PC-3 (cell line): Measurements from ENCODE around the gene HORMAD1. TPM values are rescaled to one million over a fixed set of nuclear protein-coding genes. Genes with fewer than 3 reads are reported as not detected.
A peak's percentile ranks its signal among the peaks of the same experiment; 100 is the strongest.

Experiments
- ATAC-seq: fragments of 200-7000 bp; cut with Tn5 transposase; 2 replicates; pipeline ENCODE4 v1.9.1; 2020; ENCODE audit warnings: mild to moderate bottlenecking, moderate library complexity
- BruUV-seq: library from RNA; stranded (reverse); fragments of 400-500 nt; replicated peaks from 2 replicates; lab custom pipeline; 2021; lab: Mats Ljungman, UMichigan
- CTCF ChIA-PET: fragments of 300-600 bp; sonication (Branson Sonifier 250); formaldehyde crosslinking; loops from one replicate; lab custom pipeline; 2022; ENCODE audit warnings: antibody characterized with exemption; lab: Charles Lee
- POLR2A ChIA-PET: fragments of 300-600 bp; sonication (Branson Sonifier 250); formaldehyde crosslinking; loops from one replicate; lab custom pipeline; 2022; ENCODE audit warnings: antibody characterized with exemption; ENCODE audit not compliant: unreplicated experiment; lab: Charles Lee
- DNase-seq: peaks from one replicate; pipeline ENCODE4 v3.0.0-alpha.2; 2015
- H2AFZ ChIP-seq: fragments of 300-600 bp; sonication (generic); 2 replicates; pipeline ENCODE4 v1.6.0; 2016; ENCODE audit warnings: antibody characterized with exemption, low read length
- H3F3A ChIP-seq: fragments of 300-600 bp; sonication (generic); one replicate; pipeline ENCODE4 v1.6.0; 2017; ENCODE audit warnings: antibody characterized with exemption, low read length, control low read depth, mild to moderate bottlenecking; ENCODE audit not compliant: unreplicated experiment
- H3K27ac ChIP-seq: fragments of 300-600 bp; sonication (generic); 2 replicates; pipeline ENCODE4 v1.5.1; 2016; ENCODE audit warnings: mild to moderate bottlenecking, low read length
- H3K27me3 ChIP-seq: fragments of 300-600 bp; sonication (generic); 2 replicates; pipeline ENCODE4 v1.6.1; 2016; ENCODE audit warnings: low read length, mixed read lengths
- H3K36me3 ChIP-seq: fragments of 300-600 bp; sonication (generic); 2 replicates; pipeline ENCODE4 v1.6.1; 2016; ENCODE audit warnings: low read depth, mixed run types, low read length, mixed read lengths
- H3K4me1 ChIP-seq: fragments of 300-600 bp; sonication (generic); 2 replicates; pipeline ENCODE4 v1.5.1; 2016; ENCODE audit warnings: low read length; ENCODE audit not compliant: insufficient read depth
- H3K4me2 ChIP-seq: fragments of 300-600 bp; sonication (generic); 2 replicates; pipeline ENCODE4 v1.6.0; 2016; ENCODE audit warnings: low read length
- H3K4me3 ChIP-seq: fragments of 300-600 bp; sonication (generic); 2 replicates; pipeline ENCODE4 v1.5.1; 2016; ENCODE audit warnings: mild to moderate bottlenecking, low read length, mixed read lengths
- H3K79me2 ChIP-seq: fragments of 300-600 bp; sonication (generic); 2 replicates; pipeline ENCODE4 v1.6.1; 2017; ENCODE audit warnings: low read length, mixed read lengths
- H3K9ac ChIP-seq: fragments of 300-600 bp; sonication (generic); 2 replicates; pipeline ENCODE4 v1.6.0; 2016; ENCODE audit warnings: mild to moderate bottlenecking, low read length
- H3K9me2 ChIP-seq: fragments of 300-600 bp; sonication (generic); replicated peaks from 2 replicates; pipeline ENCODE4 v1.6.1; 2016; ENCODE audit warnings: mixed run types, low read length, mixed read lengths
- H3K9me3 ChIP-seq: fragments of 300-600 bp; sonication (generic); 2 replicates; pipeline ENCODE4 v1.6.1; 2016; ENCODE audit warnings: low read length, mixed read lengths
- H4K20me1 ChIP-seq: fragments of 300-600 bp; sonication (generic); 2 replicates; pipeline ENCODE4 v1.6.1; 2016; ENCODE audit warnings: low read length, mixed read lengths
- EZH2 ChIP-seq: fragments of 300-600 bp; sonication (generic); IDR thresholded peaks from one replicate; pipeline ENCODE4 v1.6.1; 2017; ENCODE audit warnings: antibody characterized with exemption, mild to moderate bottlenecking, low read length; ENCODE audit not compliant: unreplicated experiment
- EZH2phosphoT487 ChIP-seq: fragments of 300-600 bp; sonication (generic); IDR thresholded peaks from 2 replicates; pipeline ENCODE4 v1.6.1; 2018; ENCODE audit warnings: mild to moderate bottlenecking, antibody characterized with exemption, low read length, borderline replicate concordance
- intact Hi-C: fragments of 100-400 bp; cut with micrococcal nuclease; formaldehyde crosslinking; loops from 2 replicates; pipeline ENCODE4 v1.9.0; 2023
- total RNA-seq: library from RNA; depleted of rRNA; stranded (reverse); fragments of >200 nt; gene quantifications from 2 replicates; pipeline ENCODE4 v1.2.3, GENCODE V29; 2014
- TF ChIP-seq, protein P1 (sequence below): fragments of 300-600 bp; sonication (generic); conservative IDR thresholded peaks from 2 replicates; pipeline ENCODE4 v1.5.1; 2017; ENCODE audit warnings: antibody characterized with exemption, low read depth, mild to moderate bottlenecking, low read length

Gene HORMAD1
- total RNA-seq, 1 experiment from 2014 or later = not detected

DNA sequence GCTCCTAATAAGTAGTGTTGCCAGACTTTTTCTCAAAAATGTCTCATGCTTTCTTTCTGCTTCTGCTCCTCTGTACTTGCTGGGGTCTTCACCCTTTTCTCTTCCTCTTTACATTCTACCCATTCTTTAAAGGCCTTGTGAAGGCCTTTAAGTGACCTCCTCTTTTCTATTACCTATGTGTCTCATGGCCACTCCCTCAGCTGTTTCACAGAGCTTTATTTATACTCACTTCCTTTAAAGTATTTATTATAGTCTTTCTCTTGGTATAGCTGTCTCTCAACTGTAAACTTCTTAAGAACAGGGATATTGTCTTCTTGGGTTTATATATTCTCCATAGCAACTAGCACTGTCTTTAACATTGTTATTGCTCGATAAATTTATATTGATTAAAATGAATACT, 24.5 kb downstream of the HORMAD1 start:
- no peaks in the 10 kb centered on the region for H3K9me3 ChIP-seq
- ATAC-seq (no peak), DNase-seq (peak; percentile 13)
- H3K9ac ChIP-seq = peak overlapping the region; percentile 66
- no peaks in the 10 kb centered on the region for H3K27me3 ChIP-seq
- H3K4me1 ChIP-seq = peaks cover 28% of the 10 kb centered on the region
- H3K27ac ChIP-seq = no peak overlapping the region
- H3F3A ChIP-seq = peaks cover 7% of the 10 kb centered on the region
- CTCF ChIA-PET = no interaction called here
- H4K20me1 ChIP-seq = no peaks in the 10 kb centered on the region
- H2AFZ ChIP-seq = peak overlapping the region; percentile 42; the same call in 1 of the 2 replicates
- H3K9me2 ChIP-seq = no peaks in the 10 kb centered on the region
- H3K36me3 ChIP-seq = peaks cover 17% of the 10 kb centered on the region
- POLR2A ChIA-PET = interaction anchor here (0.5 to 0.7 kb wide), 2 partner anchors 10 to 27 kb away, joined by 3 to 4 read pairs; no protein-coding TSS in a partner anchor
- peak overlapping the region; percentile 96 for H3K4me2 ChIP-seq
- H3K4me3 ChIP-seq = peak overlapping the region; percentile 78
- intact Hi-C loops = loop anchor here (2.0 to 5.0 kb wide), 4 partner anchors 39 to 311 kb away; partner anchors contain the start of genes ENSA, MINDY1 and PRUNE1
- TF ChIP-seq, protein P1, sequence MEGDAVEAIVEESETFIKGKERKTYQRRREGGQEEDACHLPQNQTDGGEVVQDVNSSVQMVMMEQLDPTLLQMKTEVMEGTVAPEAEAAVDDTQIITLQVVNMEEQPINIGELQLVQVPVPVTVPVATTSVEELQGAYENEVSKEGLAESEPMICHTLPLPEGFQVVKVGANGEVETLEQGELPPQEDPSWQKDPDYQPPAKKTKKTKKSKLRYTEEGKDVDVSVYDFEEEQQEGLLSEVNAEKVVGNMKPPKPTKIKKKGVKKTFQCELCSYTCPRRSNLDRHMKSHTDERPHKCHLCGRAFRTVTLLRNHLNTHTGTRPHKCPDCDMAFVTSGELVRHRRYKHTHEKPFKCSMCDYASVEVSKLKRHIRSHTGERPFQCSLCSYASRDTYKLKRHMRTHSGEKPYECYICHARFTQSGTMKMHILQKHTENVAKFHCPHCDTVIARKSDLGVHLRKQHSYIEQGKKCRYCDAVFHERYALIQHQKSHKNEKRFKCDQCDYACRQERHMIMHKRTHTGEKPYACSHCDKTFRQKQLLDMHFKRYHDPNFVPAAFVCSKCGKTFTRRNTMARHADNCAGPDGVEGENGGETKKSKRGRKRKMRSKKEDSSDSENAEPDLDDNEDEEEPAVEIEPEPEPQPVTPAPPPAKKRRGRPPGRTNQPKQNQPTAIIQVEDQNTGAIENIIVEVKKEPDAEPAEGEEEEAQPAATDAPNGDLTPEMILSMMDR = no peak
- no peak for TF ChIP-seq EZH2
- TF ChIP-seq EZH2phosphoT487 = no peak
- peaks cover 28% of the 10 kb centered on the region for H3K79me2 ChIP-seq
- TSS peak; percentile 57 for BruUV-seq

DNA sequence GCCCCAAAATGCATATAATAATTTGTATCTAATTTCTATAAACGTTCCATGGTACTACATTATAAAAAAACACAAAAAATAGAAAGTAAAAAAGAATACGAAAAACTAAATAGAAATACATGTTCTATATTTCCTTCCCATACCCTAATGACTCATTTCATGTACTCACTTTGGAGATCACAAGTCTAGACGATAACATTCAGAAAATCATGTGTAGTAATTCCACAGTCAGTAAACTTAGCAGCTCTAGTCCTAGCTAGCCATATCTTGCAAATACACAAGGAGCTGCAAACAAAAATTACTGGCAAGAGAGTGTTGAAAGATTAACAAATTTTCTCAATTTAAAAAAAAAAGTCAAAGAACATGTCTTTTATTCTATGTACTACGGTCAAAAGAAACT, 25.1 kb downstream of the HORMAD1 start:
- Histone ChIP-seq H3K27me3 (no peaks in the 10 kb centered on the region), H3K4me3 (peak overlapping the region; percentile 78), H3K4me1 (peaks cover 28% of the 10 kb centered on the region), H3K9me2 (no peaks in the 10 kb centered on the region), H3K79me2 (peaks cover 28% of the 10 kb centered on the region), H3K9me3 (no peaks in the 10 kb centered on the region), H3K36me3 (peaks cover 17% of the 10 kb centered on the region), H3F3A (peaks cover 7% of the 10 kb centered on the region), H3K9ac (no peak overlapping the region), H2AFZ (no peak overlapping the region), H3K27ac (no peak overlapping the region), H3K4me2 (peak overlapping the region; percentile 96), H4K20me1 (no peaks in the 10 kb centered on the region)
- no peak for ATAC-seq
- ChIA-PET CTCF (no interaction called here), POLR2A (interaction anchor here (0.6 kb wide), 1 partner anchor 310 kb away, joined by 4 read pairs; no protein-coding TSS in a partner anchor)
- TF ChIP-seq EZH2 = no peak
- TF ChIP-seq, protein P1 = no peak
- no peak for TF ChIP-seq EZH2phosphoT487
- DNase-seq = peak; percentile 5
- no TSS peak for BruUV-seq
- intact Hi-C loops = loop anchor here (5.0 kb wide), 3 partner anchors 38 to 312 kb away; partner anchors contain the start of genes MINDY1 and PRUNE1

DNA sequence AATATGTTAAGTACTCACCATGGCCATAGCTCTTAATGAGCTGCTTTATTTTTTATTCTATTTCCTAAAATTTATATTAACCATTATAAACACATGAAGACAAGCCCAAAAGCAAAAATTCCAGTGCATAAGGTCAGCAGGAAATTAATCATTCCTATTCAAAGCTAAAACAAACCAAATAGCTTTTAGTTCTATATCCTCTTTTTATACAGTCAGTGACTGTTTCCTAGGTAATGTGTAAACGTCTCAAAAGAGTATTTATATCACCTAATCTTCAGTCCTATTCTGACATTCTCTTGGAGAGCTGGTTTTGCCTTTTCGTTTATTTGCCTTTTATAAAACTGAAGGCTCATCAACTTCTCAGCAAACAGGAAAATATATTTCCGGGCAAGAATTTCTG, 28.0 kb downstream of the HORMAD1 start:
- H3K9ac ChIP-seq = peak overlapping the region; percentile 24; the same call in 1 of the 2 replicates
- CTCF ChIA-PET = interaction anchor here (0.7 to 1.1 kb wide), 2 partner anchors 64 to 121 kb away, joined by 5 read pairs; partner anchors contain the start of gene ENSA
- H3K4me3 ChIP-seq = peak overlapping the region; percentile 1; the same call in 1 of the 2 replicates
- intact Hi-C loops = loop anchor here (1.0 to 2.0 kb wide), 2 partner anchors 24 to 230 kb away; no protein-coding TSS in a partner anchor
- peaks cover 28% of the 10 kb centered on the region for H3K79me2 ChIP-seq
- no peak overlapping the region for H2AFZ ChIP-seq
- H4K20me1 ChIP-seq = no peaks in the 10 kb centered on the region
- peaks cover 7% of the 10 kb centered on the region for H3F3A ChIP-seq
- H3K4me1 ChIP-seq = peaks cover 37% of the 10 kb centered on the region
- TF ChIP-seq EZH2phosphoT487 = no peak
- no peak for TF ChIP-seq EZH2
- TF ChIP-seq, protein P1 = no peak
- no peaks in the 10 kb centered on the region for H3K9me2 ChIP-seq
- H3K27ac ChIP-seq = peak overlapping the region; percentile 63
- no peaks in the 10 kb centered on the region for H3K9me3 ChIP-seq
- POLR2A ChIA-PET = interaction anchor here (0.5 to 1.4 kb wide), 12 partner anchors 9 to 720 kb away, joined by 3 to 23 read pairs (median 4); partner anchors contain the start of genes ENSA and MCL1
- H3K27me3 ChIP-seq = no peaks in the 10 kb centered on the region
- BruUV-seq = no TSS peak
- H3K36me3 ChIP-seq = peaks cover 22% of the 10 kb centered on the region
- H3K4me2 ChIP-seq = peak overlapping the region; percentile 48
- ATAC-seq (peak; percentile 48), DNase-seq (peak; percentile 65)
